GM12878 (cell line): Measurements from ENCODE around the gene CTPS1. TPM values are rescaled to one million over a fixed set of nuclear protein-coding genes. Genes with fewer than 3 reads are reported as not detected.

Source experiments
- ATAC-seq: fragments of 200-7000 bp; cut with Tn5 transposase; 3 replicates; pipeline ENCODE4 v1.9.1; 2020; ENCODE audit warnings: mild to moderate bottlenecking, moderate library complexity
- BruUV-seq: library from RNA; stranded (reverse); fragments of 400-500 nt; replicated peaks from 2 replicates; lab custom pipeline; 2021; lab: Mats Ljungman, UMichigan
- CTCF ChIA-PET: fragments of 300-600 bp; sonication (Branson Sonifier 250); formaldehyde crosslinking; extraction: SDS; loops from one replicate; lab custom pipeline; 2021; ENCODE audit warnings: inconsistent platforms; lab: Yijun Ruan, JAX
- POLR2A ChIA-PET: fragments of 350-600 bp; formaldehyde crosslinking; extraction: SDS; loops from one replicate; lab custom pipeline; 2021; ENCODE audit warnings: inconsistent platforms; lab: Charles Lee
- RAD21 ChIA-PET: fragments of 300-600 bp; sonication (Branson Sonifier 250); formaldehyde crosslinking; loops from one replicate; lab custom pipeline; 2023; ENCODE audit warnings: antibody characterized with exemption; ENCODE audit not compliant: unreplicated experiment; lab: Charles Lee
- SMC1A ChIA-PET: fragments of 300-600 bp; sonication (Branson Sonifier 250); formaldehyde crosslinking; loops from one replicate; lab custom pipeline; 2023; ENCODE audit not compliant: unreplicated experiment, uncharacterized antibody; lab: Charles Lee
- DNase-seq: peaks from one replicate; pipeline ENCODE4 v3.0.0-alpha.2; 2011; ENCODE audit warnings: low read depth, low spot score
- FAIRE-seq: peaks from 3 replicates; lab custom pipeline; 2011; peaks lifted over from hg19 to GRCh38; lab: Jason Lieb, UNC
- H2AFZ ChIP-seq: 2 replicates; pipeline ENCODE4 v1.6.0; 2011; ENCODE audit warnings: low read depth, low read length, control low read depth; ENCODE audit not compliant: control insufficient read depth
- H3K27ac ChIP-seq: 2 replicates; pipeline ENCODE4 v1.5.1; 2011; ENCODE audit warnings: control low read depth; ENCODE audit not compliant: control insufficient read depth, insufficient read depth
- H3K27me3 ChIP-seq, 2 experiments: replicated peaks in 1 of 2; 2 replicates each; pipeline versions ENCODE4 v1.6.0 to v1.6.1; 2011; ENCODE audit warnings: low read length in 1 of 2; ENCODE audit not compliant: control insufficient read depth in 2 of 2, insufficient read depth in 2 of 2
- H3K36me3 ChIP-seq, 2 experiments: 2 replicates each; pipeline ENCODE4 v1.5.1; 2011; ENCODE audit warnings: low read length in 1 of 2; ENCODE audit not compliant: control insufficient read depth in 2 of 2, insufficient read depth in 2 of 2
- H3K4me1 ChIP-seq: 2 replicates; pipeline ENCODE4 v1.6.1; 2011; ENCODE audit warnings: mild to moderate bottlenecking, low read length, moderate library complexity, mixed read lengths; ENCODE audit not compliant: control insufficient read depth, insufficient read depth
- H3K4me2 ChIP-seq: 2 replicates; pipeline ENCODE4 v1.6.0; 2011; ENCODE audit warnings: control low read depth; ENCODE audit not compliant: control insufficient read depth, insufficient read depth
- H3K4me3 ChIP-seq: fragments of 200-600 bp; sonication (generic); 2 replicates; pipeline ENCODE4 v1.5.1; 2016
- H3K79me2 ChIP-seq: 2 replicates; pipeline ENCODE4 v1.6.0; 2011; ENCODE audit warnings: low read length; ENCODE audit not compliant: control insufficient read depth, insufficient read depth
- H3K9ac ChIP-seq: 2 replicates; pipeline ENCODE4 v1.8.0; 2011; ENCODE audit warnings: low read length, control low read depth, mixed read lengths; ENCODE audit not compliant: control insufficient read depth, insufficient read depth
- H3K9me3 ChIP-seq: replicated peaks from 3 replicates; pipeline ENCODE4 v1.5.1; 2011; ENCODE audit warnings: mild to moderate bottlenecking, low read length; ENCODE audit not compliant: control insufficient read depth, insufficient read depth
- H4K20me1 ChIP-seq: 2 replicates; pipeline ENCODE4 v1.6.0; 2011; ENCODE audit not compliant: control insufficient read depth, insufficient read depth
- BHLHE40 ChIP-seq, 2 experiments: fragments of 450-650 bp in 1 of 2; IDR thresholded peaks; 2 replicates each; pipeline ENCODE4 v1.6.1; 2011 to 2017; ENCODE audit warnings: low read depth in 2 of 2, borderline replicate concordance in 1 of 2, improper control_type of control experiment in 1 of 2, low read length in 1 of 2, mild to moderate bottlenecking in 1 of 2
- BMI1 ChIP-seq: fragments of 450-650 bp; IDR thresholded peaks from 2 replicates; pipeline ENCODE4 v1.6.1; 2016; ENCODE audit warnings: mild to moderate bottlenecking, moderate library complexity, borderline replicate concordance
- IKZF2 ChIP-seq, 2 experiments: fragments of 450-650 bp; IDR thresholded peaks; 2 replicates each; pipeline ENCODE4 v1.6.1; 2017; ENCODE audit warnings: mild to moderate bottlenecking in 2 of 2, moderate library complexity in 2 of 2
- JUNB ChIP-seq: IDR thresholded peaks from 2 replicates; pipeline ENCODE4 v1.6.1; 2016; ENCODE audit warnings: antibody characterized with exemption, mild to moderate bottlenecking
- NR2C2 ChIP-seq: IDR thresholded peaks from 2 replicates; pipeline ENCODE4 v1.6.1; 2011; ENCODE audit warnings: borderline replicate concordance, low read depth; ENCODE audit not compliant: control insufficient read depth, insufficient read length
- RCOR1 ChIP-seq: conservative IDR thresholded peaks from 2 replicates; pipeline ENCODE4 v1.6.1; 2012; ENCODE audit warnings: low read depth, low read length, improper control_type of control experiment
- ZNF207 ChIP-seq: fragments of 450-650 bp; IDR thresholded peaks from 2 replicates; pipeline ENCODE4 v1.6.1; 2014; ENCODE audit warnings: antibody characterized with exemption, mild to moderate bottlenecking, borderline replicate concordance
- ZNF217 ChIP-seq: fragments of 450-650 bp; IDR thresholded peaks from 2 replicates; pipeline ENCODE4 v1.6.1; 2017; ENCODE audit warnings: antibody characterized with exemption, mild to moderate bottlenecking
- ZNF384 ChIP-seq: IDR thresholded peaks from 2 replicates; pipeline ENCODE4 v1.6.1; 2012; ENCODE audit warnings: low read depth, mild to moderate bottlenecking, low read length, improper control_type of control experiment, borderline replicate concordance
- WGBS: methylation state at CpG from one replicate; pipeline ENCODE4 v1.1.6; 2016; ENCODE audit warnings: low lambda C conversion rate; ENCODE audit not compliant: insufficient replicate concordance, insufficient coverage; ENCODE audit errors: missing lambda C conversion rate; 5-methylcytosine and 5-hydroxymethylcytosine counted together
- in situ Hi-C: fragments of 300-500 bp; cut with MboI; formaldehyde crosslinking; loops from 9 replicates; pipeline ENCODE4 v1.14.3; 2018; ENCODE audit warnings: mixed read lengths
- intact Hi-C: fragments of 100-400 bp; cut with micrococcal nuclease; formaldehyde crosslinking; loops from one replicate; pipeline ENCODE4 v1.14.2; 2022; ENCODE audit not compliant: unreplicated experiment
- polyA plus RNA-seq, 11 experiments: library from polyadenylated mRNA; depleted of rRNA in 4 of 11; unstranded in 6 of 11; stranded (reverse) in 5 of 11; fragments of >200 nt; fragmentation: Nextera tagmentation in 4 of 11; fragmentation: Illumina TruSeq in 1 of 11; extraction: Ambion mirVana in 4 of 11; extraction: Trizol in 1 of 11; gene quantifications; 1 replicate in 1 of 11; 2 replicates in 10 of 11; pipeline versions ENCODE4 v1.2.1 to v1.2.3, GENCODE V29; 2011 to 2016; ENCODE audit warnings: inconsistent platforms in 2 of 11, missing spikeins in 2 of 11, low read depth in 1 of 11
- total RNA-seq, 4 experiments: library from RNA; depleted of rRNA in 3 of 4; stranded (reverse); fragments of >200 nt in 3 of 4; fragmentation: Illumina TruSeq in 1 of 4; extraction: Trizol in 1 of 4; gene quantifications; 2 replicates each; pipeline versions ENCODE4 v1.2.1 to v1.2.3, GENCODE V29; 2013 to 2021

CTPS1 gene
- total and polyA plus RNA-seq, 10 of the 15 experiments (the other 5 are each of a cell fraction or from before 2014, with no cell fraction given), result 27.5 to 106 (median 62.8) TPM

- no peak for DNase-seq
- Histone ChIP-seq H3K9ac (no peak overlapping the region), H3K4me2 (no peak overlapping the region), H3K36me3 (peaks cover 18 to 25% of the 10 kb centered on the region in 2 experiments), H3K4me1 (peaks cover 4% of the 10 kb centered on the region; the same call in 1 of the 2 replicates), H3K4me3 (no peak overlapping the region), H2AFZ (no peak overlapping the region), H4K20me1 (no peaks in the 10 kb centered on the region; the same call in 1 of the 2 replicates), H3K27ac (no peak overlapping the region), H3K9me3 (no peaks in the 10 kb centered on the region), H3K27me3 (no peaks in the 10 kb centered on the region), H3K79me2 (peaks cover 40% of the 10 kb centered on the region)
- ATAC-seq, result no peak
- in situ Hi-C loops, result no loop called here
- BruUV-seq, result no TSS peak
- no peak for FAIRE-seq
- 70% methylated on average over 5 of the region's 5 CpGs for WGBS
- CTCF ChIA-PET, result interaction anchor here (1.1 to 2.5 kb wide), 3 partner anchors 16 to 37 kb away, joined by 4 to 9 read pairs (median 4); no protein-coding TSS in a partner anchor
- POLR2A ChIA-PET, result no interaction called here
- RAD21 ChIA-PET, result interaction anchor here (1.8 kb wide), 1 partner anchor 19 kb away, joined by 8 read pairs; no protein-coding TSS in a partner anchor
- TF ChIP-seq NR2C2 (no peak), RCOR1 (no peak), IKZF2 (IDR thresholded peaks at IDR 0.05) (no peak), BMI1 (no peak), ZNF207 (no peak), ZNF217 (no peak), ZNF384 (no peak), JUNB (no peak), BHLHE40 (IDR thresholded peaks at IDR 0.05; ENCODE audit: borderline replicate concordance in 1 of 2, low read depth in 2 of 2, low read length in 1 of 2) (no peak)
- intact Hi-C loops, result no loop called here
- SMC1A ChIA-PET, result interaction anchor here (2.2 to 3.2 kb wide), 2 partner anchors 10 to 18 kb away, joined by 8 to 13 read pairs; no protein-coding TSS in a partner anchor
Observed at GRCh38 chr1:40985161-40985560, 5.7 kb downstream of the CTPS1 start.
